H1 (cell line): ENCODE measurements around the gene NPTX1. TPM values are rescaled to one million over a fixed set of nuclear protein-coding genes. Genes with fewer than 3 reads are reported as not detected.

ENCODE experiments used
- CTCF ChIA-PET: fragments of 300-600 bp; sonication (Branson Sonifier 250); formaldehyde crosslinking; loops from one replicate; lab custom pipeline; 2021; ENCODE audit not compliant: partially characterized antibody; lab: Charles Lee
- POLR2A ChIA-PET: fragments of 300-600 bp; sonication (Branson Sonifier 250); formaldehyde crosslinking; loops from one replicate; lab custom pipeline; 2021; ENCODE audit warnings: inconsistent platforms; ENCODE audit not compliant: partially characterized antibody; lab: Charles Lee
- DNase-seq, 2 experiments: peaks; one replicate each; pipeline versions ENCODE4 v3.0.0 to v3.0.0-alpha.2; 2010 to 2022; ENCODE audit warnings: low spot score in 2 of 2, low read depth in 1 of 2, mixed read lengths in 1 of 2
- FAIRE-seq: peaks from 2 replicates; lab custom pipeline; 2011; peaks lifted over from hg19 to GRCh38; lab: Jason Lieb, UNC
- H2AFZ ChIP-seq: 2 replicates; pipeline ENCODE4 v1.8.1; 2012; ENCODE audit warnings: low read length, inconsistent platforms
- H2AK5ac ChIP-seq: 2 replicates; pipeline ENCODE4 v1.6.1; 2013; ENCODE audit warnings: low read depth, low read length
- H2BK120ac ChIP-seq: replicated peaks from 2 replicates; pipeline ENCODE3; 2013; ENCODE audit warnings: low read depth, low read length, inconsistent platforms
- H2BK12ac ChIP-seq: 2 replicates; pipeline ENCODE4 v1.6.1; 2013; ENCODE audit warnings: low read depth, low read length
- H2BK15ac ChIP-seq: 2 replicates; pipeline ENCODE4 v1.6.1; 2013; ENCODE audit warnings: low read length
- H2BK20ac ChIP-seq: 2 replicates; pipeline ENCODE4 v1.6.1; 2013; ENCODE audit warnings: low read length
- H2BK5ac ChIP-seq: 2 replicates; pipeline ENCODE4 v1.6.1; 2013; ENCODE audit warnings: low read depth, low read length
- H3K14ac ChIP-seq: 2 replicates; pipeline ENCODE4 v1.6.1; 2013; ENCODE audit warnings: inconsistent platforms; ENCODE audit not compliant: insufficient read length
- H3K18ac ChIP-seq: 2 replicates; pipeline ENCODE4 v1.6.1; 2013; ENCODE audit warnings: low read length; ENCODE audit errors: extremely low read depth
- H3K23ac ChIP-seq: 2 replicates; pipeline ENCODE4 v1.6.1; 2013; ENCODE audit warnings: inconsistent platforms; ENCODE audit not compliant: insufficient read length
- H3K23me2 ChIP-seq: 2 replicates; pipeline ENCODE4 v1.6.1; 2013; ENCODE audit warnings: low read depth, low read length
- H3K27ac ChIP-seq: 2 replicates; pipeline ENCODE4 v1.6.1; 2011; ENCODE audit warnings: low read depth, low read length, inconsistent platforms
- H3K27me3 ChIP-seq, 4 experiments: replicated peaks in 1 of 4; 1 replicate in 1 of 4; 2 replicates in 3 of 4; pipeline versions ENCODE4 v1.6.1 to v1.8.1; 2011 to 2013; ENCODE audit warnings: low read length in 3 of 4, mild to moderate bottlenecking in 3 of 4, inconsistent platforms in 2 of 4, mixed read lengths in 2 of 4, moderate library complexity in 1 of 4; ENCODE audit not compliant: control insufficient read depth in 3 of 4, insufficient read depth in 3 of 4; ENCODE audit errors: extremely low read depth in 1 of 4
- H3K36me3 ChIP-seq, 4 experiments: 2 replicates each; pipeline versions ENCODE4 v1.6.1 to v1.8.1; 2011 to 2013; ENCODE audit warnings: mild to moderate bottlenecking in 4 of 4, low read length in 3 of 4, moderate library complexity in 2 of 4, control low read depth in 1 of 4, inconsistent platforms in 1 of 4; ENCODE audit not compliant: insufficient read depth in 4 of 4, control insufficient read depth in 2 of 4
- H3K4ac ChIP-seq: replicated peaks from 2 replicates; pipeline ENCODE3; 2013; ENCODE audit warnings: low read length, low read depth, mixed read lengths, inconsistent platforms; ENCODE audit not compliant: insufficient read length
- H3K4me1 ChIP-seq, 4 experiments: replicated peaks in 1 of 4; 1 replicate in 1 of 4; 2 replicates in 3 of 4; pipeline versions ENCODE4 v1.6.1 to v1.8.1; 2011 to 2013; ENCODE audit warnings: low read length in 3 of 4, inconsistent platforms in 2 of 4, mixed read lengths in 1 of 4; ENCODE audit not compliant: insufficient read depth in 4 of 4, control insufficient read depth in 3 of 4
- H3K4me2 ChIP-seq, 2 experiments: 2 replicates each; pipeline versions ENCODE4 v1.6.1 to v1.8.1; 2011 to 2013; ENCODE audit warnings: low read depth in 2 of 2, low read length in 2 of 2, control low read depth in 1 of 2, inconsistent platforms in 1 of 2, mild to moderate bottlenecking in 1 of 2; ENCODE audit not compliant: insufficient read depth in 1 of 2
- H3K4me3 ChIP-seq, 4 experiments: fragments of 200-600, 300-600 bp in 1 of 4; sonication (generic), shearing (Covaris generic), sonication (Bioruptor Twin) in 1 of 4; 2 replicates each; pipeline versions ENCODE4 v1.5.1 to v1.8.1; 2011 to 2016; ENCODE audit warnings: low read length in 4 of 4, low read depth in 3 of 4, control low read depth in 2 of 4, inconsistent platforms in 2 of 4, mild to moderate bottlenecking in 2 of 4, mixed read lengths in 1 of 4, moderate library complexity in 1 of 4; ENCODE audit not compliant: insufficient read depth in 2 of 4; ENCODE audit errors: extremely low read depth in 1 of 4
- H3K56ac ChIP-seq: replicated peaks from 2 replicates; pipeline ENCODE3; 2013; ENCODE audit warnings: low read depth, mild to moderate bottlenecking, mixed read lengths, low read length, inconsistent platforms; ENCODE audit not compliant: insufficient read length
- H3K79me1 ChIP-seq: 2 replicates; pipeline ENCODE4 v1.6.1; 2013; ENCODE audit warnings: low read depth, low read length, control low read depth
- H3K79me2 ChIP-seq, 2 experiments: 2 replicates each; pipeline versions ENCODE4 v1.6.1 to v1.8.1; 2012 to 2013; ENCODE audit warnings: low read length in 2 of 2, mild to moderate bottlenecking in 2 of 2, inconsistent platforms in 1 of 2; ENCODE audit not compliant: insufficient read depth in 2 of 2, control insufficient read depth in 1 of 2
- H3K9ac ChIP-seq, 4 experiments: replicated peaks in 1 of 4; 1 replicate in 1 of 4; 2 replicates in 3 of 4; pipeline versions ENCODE4 v1.6.1 to v1.8.1; 2011 to 2013; ENCODE audit warnings: low read depth in 3 of 4, low read length in 3 of 4, control low read depth in 2 of 4, mild to moderate bottlenecking in 2 of 4, moderate library complexity in 2 of 4, inconsistent platforms in 1 of 4; ENCODE audit errors: extremely low read depth in 1 of 4
- H3K9me3 ChIP-seq, 2 experiments: 2 replicates each; pipeline versions ENCODE4 v1.6.1 to v1.8.1; 2012 to 2013; ENCODE audit warnings: mild to moderate bottlenecking in 2 of 2, moderate library complexity in 2 of 2, control low read depth in 1 of 2, inconsistent platforms in 1 of 2, low read depth in 1 of 2, low read length in 1 of 2, mixed read lengths in 1 of 2; ENCODE audit not compliant: insufficient read depth in 2 of 2
- H4K20me1 ChIP-seq, 2 experiments: replicated peaks in 1 of 2; 2 replicates each; pipeline versions ENCODE3 to v1.8.1; 2011 to 2013; ENCODE audit warnings: inconsistent platforms in 2 of 2, low read length in 2 of 2, mild to moderate bottlenecking in 1 of 2; ENCODE audit not compliant: insufficient read depth in 2 of 2, control insufficient read depth in 1 of 2
- H4K5ac ChIP-seq: 2 replicates; pipeline ENCODE4 v1.6.1; 2013; ENCODE audit warnings: low read length, low read depth, mixed read lengths, inconsistent platforms; ENCODE audit not compliant: insufficient read length
- H4K8ac ChIP-seq: 2 replicates; pipeline ENCODE4 v1.8.0; 2013; ENCODE audit warnings: mild to moderate bottlenecking, moderate library complexity, low read length, inconsistent platforms; ENCODE audit not compliant: insufficient read depth; ENCODE audit errors: extremely low read depth
- H4K91ac ChIP-seq: replicated peaks from 2 replicates; pipeline ENCODE3; 2013; ENCODE audit warnings: low read length, mixed read lengths, inconsistent platforms; ENCODE audit not compliant: insufficient read length
- EGR1 ChIP-seq: IDR thresholded peaks from 2 replicates; pipeline ENCODE4 v1.6.1; 2011; ENCODE audit warnings: low read depth, low read length, borderline replicate concordance
- EZH2 ChIP-seq: fragments of 200-600 bp; sonication (generic); IDR thresholded peaks from 2 replicates; pipeline ENCODE4 v1.7.1; 2012; ENCODE audit warnings: low read depth, mild to moderate bottlenecking, moderate library complexity, low read length, inconsistent platforms; ENCODE audit not compliant: severe bottlenecking
- HDAC2 ChIP-seq, 2 experiments: fragments of 300-600 bp in 1 of 2; sonication (generic) in 1 of 2; IDR thresholded peaks; 2 replicates each; pipeline ENCODE4 v1.6.1; 2011 to 2012; ENCODE audit warnings: low read depth in 2 of 2, low read length in 2 of 2, mild to moderate bottlenecking in 2 of 2, moderate library complexity in 2 of 2, borderline replicate concordance in 1 of 2, inconsistent platforms in 1 of 2
- POU5F1 ChIP-seq: IDR thresholded peaks from 2 replicates; pipeline ENCODE4 v1.6.1; 2011; ENCODE audit warnings: low read depth, mild to moderate bottlenecking, low read length, moderate library complexity
- SIX5 ChIP-seq: IDR thresholded peaks from 2 replicates; pipeline ENCODE4 v1.6.1; 2011; ENCODE audit warnings: mild to moderate bottlenecking, low read depth, low read length
- SUZ12 ChIP-seq: fragments of 200-600 bp; sonication (generic); IDR thresholded peaks from 2 replicates; pipeline ENCODE4 v1.6.1; 2012; ENCODE audit warnings: mild to moderate bottlenecking, inconsistent platforms, low read length, moderate library complexity, mixed read lengths
- WGBS, 2 experiments: shearing (Covaris generic) in 1 of 2; methylation state at CpG; one replicate each; pipeline versions ENCODE4 v1.1.6 to v1.1.7; 2013 to 2015; ENCODE audit warnings: low lambda C conversion rate in 2 of 2, mixed read lengths in 2 of 2, inconsistent platforms in 1 of 2, low coverage in 1 of 2, missing lambda C conversion rate in 1 of 2; ENCODE audit not compliant: insufficient replicate concordance in 2 of 2, insufficient coverage in 1 of 2, insufficient read length in 1 of 2; ENCODE audit errors: extremely low coverage in 1 of 2, missing lambda C conversion rate in 1 of 2; 5-methylcytosine and 5-hydroxymethylcytosine counted together
- polyA plus RNA-seq, 7 experiments: library from polyadenylated mRNA; depleted of rRNA in 3 of 7; stranded (reverse) in 5 of 7; unstranded in 2 of 7; fragments of >200 nt in 5 of 7; fragments of 200-250 nt in 2 of 7; gene quantifications; 1 replicate in 5 of 7; 2 replicates in 1 of 7; 4 replicates in 1 of 7; pipeline versions ENCODE4 v1.2.1 to v1.2.3, GENCODE V29; 2011 to 2013; ENCODE audit warnings: missing spikeins in 2 of 7, mixed read lengths in 2 of 7
- total RNA-seq: library from RNA; stranded (reverse); fragmentation: NEBNext Ultra II Directional; extraction: Animal tissue kit (Norgen Biotek cat#: 25700); gene quantifications from 2 replicates; pipeline ENCODE4 v1.2.1, GENCODE V29; 2021

The NPTX1 gene
- total and polyA plus RNA-seq, 2 of the 8 experiments (the other 6 are each of a cell fraction or from before 2014, with no cell fraction given): 12.0 to 17.9 TPM

DNA sequence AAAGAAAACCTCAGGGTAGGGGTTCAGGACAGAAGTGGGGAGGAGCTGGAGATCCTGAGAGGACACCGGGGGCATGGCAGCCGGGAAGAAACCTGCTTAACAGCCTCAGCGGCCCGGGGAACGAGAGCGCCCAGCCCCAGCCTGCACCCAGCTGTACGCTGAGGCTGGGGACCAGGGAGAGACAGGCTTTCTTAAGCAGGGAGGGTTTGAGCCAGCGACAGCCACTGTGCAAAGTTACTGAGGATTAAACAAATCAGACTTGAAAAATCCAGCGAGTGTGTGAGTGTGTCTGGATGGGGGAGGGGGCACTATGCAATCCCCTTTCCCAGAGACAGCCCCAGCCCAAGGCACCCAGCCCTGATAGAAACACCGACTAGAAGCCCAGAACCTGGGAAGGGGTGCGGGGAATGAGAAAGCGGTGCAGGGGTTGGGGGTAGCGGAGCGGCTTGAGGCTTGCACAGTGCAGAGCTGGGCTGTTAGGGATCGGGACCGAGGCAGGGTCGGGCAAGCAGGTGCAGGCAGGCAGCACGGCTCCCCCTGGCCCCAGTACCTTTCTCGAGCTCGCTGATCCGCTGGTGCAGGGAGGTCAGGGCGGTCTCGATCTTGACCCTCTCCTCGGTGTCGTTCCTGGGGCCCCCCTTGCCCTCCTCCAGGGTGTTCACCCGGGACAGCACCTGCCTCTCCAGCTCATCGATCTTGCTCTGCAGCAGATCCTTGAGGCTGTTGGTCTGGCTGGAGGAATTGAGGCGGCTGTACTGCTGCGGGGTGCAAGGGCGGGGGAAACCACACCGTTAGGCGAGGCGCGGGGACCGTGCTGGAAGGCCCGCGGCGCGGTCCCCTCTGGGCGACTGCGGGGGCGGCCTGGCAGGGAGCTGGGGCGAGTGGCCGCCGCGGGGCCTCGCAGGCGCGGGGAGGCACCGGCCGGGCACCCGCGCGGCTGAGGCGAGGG, 1.2 kb downstream of the NPTX1 start:
- H3K23me2 ChIP-seq: peaks cover 15% of the 10 kb centered on the region; the same call in 1 of the 2 replicates
- TF ChIP-seq EZH2 (peak; percentile 97), EGR1 (0 out of 2 replicates have a peak, but pooled peaks have one; percentile 38), POU5F1 (no peak), HDAC2 (IDR thresholded peaks at IDR 0.05; ENCODE audit: borderline replicate concordance in 1 of 2, low read depth in 2 of 2, low read length in 2 of 2) (no peak), SUZ12 (peak; percentile 89), SIX5 (no peak)
- TF ChIP-seq, all 59 proteins: peak for 3
- POLR2A ChIA-PET: interaction anchor here (1.0 to 2.8 kb wide), 5 partner anchors 11 to 35 kb away, joined by 3 to 18 read pairs (median 5); no protein-coding TSS in a partner anchor
- H3K27me3 ChIP-seq: peaks cover 71 to 94% (median 87%) of the 10 kb centered on the region in 4 experiments
- no peak overlapping the region for H2BK20ac ChIP-seq
- H3K4me1 ChIP-seq: peaks cover 0 to 26% (median 11%) of the 10 kb centered on the region in 4 experiments; a peak in 5 of 7 replicates
- H3K27ac ChIP-seq: no peak overlapping the region
- no peaks in the 10 kb centered on the region for H3K79me2 ChIP-seq
- no peak overlapping the region for H3K4ac ChIP-seq
- H3K9me3 ChIP-seq: no peaks in the 10 kb centered on the region
- H2BK5ac ChIP-seq: no peak overlapping the region
- no peak overlapping the region for H4K91ac ChIP-seq
- no peaks in the 10 kb centered on the region for H3K79me1 ChIP-seq
- peaks cover 3 to 23% of the 10 kb centered on the region in 2 experiments for H4K20me1 ChIP-seq
- no peak overlapping the region for H3K18ac ChIP-seq
- DNase-seq (peak in 1 of 2 experiments; percentile 62), FAIRE-seq (no peak)
- no peak overlapping the region for H3K56ac ChIP-seq
- no peak overlapping the region for H2BK120ac ChIP-seq
- H3K4me2 ChIP-seq: peak overlapping the region; percentile 80 to 91
- no peak overlapping the region for H2BK15ac ChIP-seq
- H4K5ac ChIP-seq: no peak overlapping the region
- H3K9ac ChIP-seq: no peak overlapping the region
- H2AFZ ChIP-seq: no peak overlapping the region
- CTCF ChIA-PET: interaction anchor here (0.6 to 4.5 kb wide), 14 partner anchors 7 to 419 kb away, joined by 3 to 22 read pairs (median 4); no protein-coding TSS in a partner anchor
- H3K36me3 ChIP-seq: peaks cover 0 to 7% (median 0%) of the 10 kb centered on the region in 4 experiments; a peak in 1 of 8 replicates
- no peak overlapping the region for H2AK5ac ChIP-seq
- H3K23ac ChIP-seq: no peak overlapping the region
- 10% methylated on average over 45 of the region's 55 CpGs; no CpG with 5 or more reads in 1 of the 2 experiments for WGBS, 2 experiments
- H4K8ac ChIP-seq: no peak overlapping the region; the same call in 1 of the 2 replicates
- no peak overlapping the region for H3K14ac ChIP-seq
- peak overlapping the region in 3 of 4 experiments; percentile 22 to 60 (median 32); a peak in 7 of 8 replicates for H3K4me3 ChIP-seq
- no peak overlapping the region for H2BK12ac ChIP-seq
